DOHH2 (cell line): ENCODE measurements around the gene FOS.

ENCODE experiments used
- H3F3A ChIP-seq: fragments of 200-600 bp; sonication (generic), shearing (Covaris generic); 2 replicates; pipeline ENCODE4 v1.6.0; 2016; ENCODE audit warnings: antibody characterized with exemption, mild to moderate bottlenecking; ENCODE audit not compliant: control insufficient read depth, insufficient read depth
- H3K27ac ChIP-seq: fragments of 200-600 bp; sonication (generic); 2 replicates; pipeline ENCODE4 v1.5.1; 2014; ENCODE audit warnings: low read depth, mild to moderate bottlenecking, low read length, moderate library complexity
- H3K27me3 ChIP-seq: fragments of 200-600 bp; sonication (generic); 2 replicates; pipeline ENCODE4 v1.6.1; 2014; ENCODE audit warnings: mild to moderate bottlenecking, low read length, mixed read lengths; ENCODE audit not compliant: control insufficient read depth
- H3K36me3 ChIP-seq: fragments of 200-600 bp; sonication (generic); 2 replicates; pipeline ENCODE4 v1.6.1; 2014; ENCODE audit warnings: mild to moderate bottlenecking, low read length, moderate library complexity, mixed read lengths; ENCODE audit not compliant: control insufficient read depth
- H3K4me1 ChIP-seq: fragments of 200-600 bp; sonication (generic); 2 replicates; pipeline ENCODE4 v1.6.1; 2014; ENCODE audit warnings: mild to moderate bottlenecking, low read length, mixed read lengths; ENCODE audit not compliant: control insufficient read depth
- H3K4me2 ChIP-seq: fragments of 200-600 bp; sonication (generic); 2 replicates; pipeline ENCODE4 v1.6.0; 2014; ENCODE audit warnings: mild to moderate bottlenecking, low read length, moderate library complexity
- H3K4me3 ChIP-seq: fragments of 200-600 bp; sonication (generic); 2 replicates; pipeline ENCODE4 v1.5.1; 2014; ENCODE audit warnings: mild to moderate bottlenecking, low read length, mixed read lengths
- H3K79me2 ChIP-seq: fragments of 200-600 bp; sonication (generic); 2 replicates; pipeline ENCODE4 v1.6.1; 2014; ENCODE audit warnings: mild to moderate bottlenecking, low read length, mixed read lengths; ENCODE audit not compliant: control insufficient read depth
- H3K9me2 ChIP-seq: fragments of 200-600 bp; sonication (generic); replicated peaks from 2 replicates; pipeline ENCODE4 v1.6.1; 2014; ENCODE audit warnings: mild to moderate bottlenecking, low read length, mixed read lengths; ENCODE audit not compliant: control insufficient read depth
- H3K9me3 ChIP-seq: fragments of 200-600 bp; sonication (generic); 2 replicates; pipeline ENCODE4 v1.6.1; 2014; ENCODE audit warnings: antibody characterized with exemption, low read length, mixed read lengths; ENCODE audit not compliant: control insufficient read depth, insufficient read depth
- H4K20me1 ChIP-seq: fragments of 200-600 bp; sonication (generic); 2 replicates; pipeline ENCODE4 v1.6.0; 2014; ENCODE audit warnings: low read depth, mild to moderate bottlenecking, antibody characterized with exemption, low read length, moderate library complexity; ENCODE audit not compliant: control insufficient read depth, insufficient read depth
- EZH2phosphoT487 ChIP-seq: fragments of 200-600 bp; sonication (generic); IDR thresholded peaks from 2 replicates; pipeline ENCODE4 v1.6.1; 2017; ENCODE audit warnings: borderline replicate concordance, mild to moderate bottlenecking, antibody characterized with exemption, low read length, moderate library complexity, mixed read lengths
- TF ChIP-seq, protein P1 (sequence below): fragments of 200-600 bp; sonication (generic); IDR thresholded peaks from one replicate; pipeline ENCODE4 v1.5.1; 2014; ENCODE audit warnings: antibody characterized with exemption, mild to moderate bottlenecking, low read depth, low read length; ENCODE audit not compliant: poor library complexity, severe bottlenecking

The FOS gene

DNA sequence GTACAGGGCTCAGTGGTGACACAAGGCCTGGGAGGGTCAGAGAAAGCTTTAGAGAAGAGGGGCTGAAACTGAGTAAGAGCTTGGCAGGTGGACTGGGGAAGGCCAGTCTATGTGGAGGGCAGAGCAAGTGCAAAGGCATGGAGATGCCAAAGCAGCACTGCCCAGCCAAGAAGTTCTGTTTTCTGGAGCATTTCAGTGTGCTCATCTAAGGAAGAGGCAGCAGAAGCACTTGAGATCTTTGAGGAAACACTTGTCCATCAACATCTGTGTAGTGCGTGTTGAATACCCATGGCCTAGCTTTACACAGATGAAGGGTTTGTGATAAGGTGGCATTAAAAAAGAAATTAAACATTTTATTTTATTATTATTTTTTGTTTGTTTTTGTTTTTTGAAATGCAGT, 52.8 kb downstream of the FOS start:
- H3K79me2 ChIP-seq = no peaks in the 10 kb centered on the region
- H3F3A ChIP-seq = peaks cover 1% of the 10 kb centered on the region; the same call in 1 of the 2 replicates
- TF ChIP-seq, protein P1, sequence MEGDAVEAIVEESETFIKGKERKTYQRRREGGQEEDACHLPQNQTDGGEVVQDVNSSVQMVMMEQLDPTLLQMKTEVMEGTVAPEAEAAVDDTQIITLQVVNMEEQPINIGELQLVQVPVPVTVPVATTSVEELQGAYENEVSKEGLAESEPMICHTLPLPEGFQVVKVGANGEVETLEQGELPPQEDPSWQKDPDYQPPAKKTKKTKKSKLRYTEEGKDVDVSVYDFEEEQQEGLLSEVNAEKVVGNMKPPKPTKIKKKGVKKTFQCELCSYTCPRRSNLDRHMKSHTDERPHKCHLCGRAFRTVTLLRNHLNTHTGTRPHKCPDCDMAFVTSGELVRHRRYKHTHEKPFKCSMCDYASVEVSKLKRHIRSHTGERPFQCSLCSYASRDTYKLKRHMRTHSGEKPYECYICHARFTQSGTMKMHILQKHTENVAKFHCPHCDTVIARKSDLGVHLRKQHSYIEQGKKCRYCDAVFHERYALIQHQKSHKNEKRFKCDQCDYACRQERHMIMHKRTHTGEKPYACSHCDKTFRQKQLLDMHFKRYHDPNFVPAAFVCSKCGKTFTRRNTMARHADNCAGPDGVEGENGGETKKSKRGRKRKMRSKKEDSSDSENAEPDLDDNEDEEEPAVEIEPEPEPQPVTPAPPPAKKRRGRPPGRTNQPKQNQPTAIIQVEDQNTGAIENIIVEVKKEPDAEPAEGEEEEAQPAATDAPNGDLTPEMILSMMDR = no peak
- no peak for TF ChIP-seq EZH2phosphoT487

More for the DNA sequence above, 52.8 kb downstream of the FOS start:
- Histone ChIP-seq H3K9me3 (no peaks in the 10 kb centered on the region), H3K36me3 (no peaks in the 10 kb centered on the region), H4K20me1 (no peaks in the 10 kb centered on the region), H3K9me2 (no peaks in the 10 kb centered on the region), H3K4me3 (no peak overlapping the region), H3K27ac (no peak overlapping the region), H3K4me2 (no peak overlapping the region), H3K27me3 (no peaks in the 10 kb centered on the region), H3K4me1 (peaks cover 23% of the 10 kb centered on the region)
